HG03558 (cell line): ENCODE measurements around the gene FILIP1L.

Experiments
- ATAC-seq: cut with Tn5 transposase; IDR thresholded peaks from one replicate; pipeline ENCODE4 v1.9.1; 2021; ENCODE audit warnings: moderate number of reproducible peaks; ENCODE audit not compliant: unreplicated experiment; ENCODE audit errors: extremely low read depth

Gene FILIP1L

GRCh38 chr3:99934975-99935797 is 179.1 kb downstream of the FILIP1L start:
- no peak for ATAC-seq

DNA sequence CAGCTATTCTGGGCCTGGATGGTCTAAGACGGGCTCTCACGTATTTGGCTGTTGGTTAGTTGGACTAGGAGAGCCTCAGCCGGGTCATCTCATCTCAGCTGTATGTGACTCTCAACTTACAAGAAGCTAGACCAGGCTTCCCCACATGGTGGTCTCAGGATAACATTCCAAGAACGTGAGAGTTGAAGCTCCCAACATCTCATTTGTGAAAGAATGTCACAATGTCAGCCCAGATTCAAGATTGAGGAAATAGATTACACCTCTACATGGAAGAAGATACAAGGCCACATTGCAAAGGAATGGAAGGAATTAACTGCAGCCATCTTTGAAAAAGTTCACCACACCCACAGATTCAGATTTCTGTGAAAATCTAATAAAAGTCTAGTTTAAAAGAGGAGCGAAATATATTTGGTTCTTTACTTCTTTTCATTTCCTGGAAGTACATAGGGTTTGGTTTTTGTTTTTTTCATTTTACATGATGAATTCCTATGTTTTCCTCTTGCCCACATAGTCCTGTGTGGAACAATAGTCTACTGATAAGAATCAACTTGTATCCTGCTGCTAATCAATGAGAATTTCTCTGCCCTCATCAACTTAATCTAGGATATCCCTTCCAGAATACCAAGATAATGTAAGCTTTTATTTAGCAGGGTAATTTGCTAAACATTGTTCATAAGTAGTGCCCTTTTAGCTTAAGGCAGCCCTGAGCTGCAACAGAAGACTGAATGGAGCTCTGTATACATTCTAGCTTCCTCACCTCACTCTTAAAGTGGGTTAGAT is 180.1 kb downstream of the FILIP1L start:
- no peak for ATAC-seq

DNA sequence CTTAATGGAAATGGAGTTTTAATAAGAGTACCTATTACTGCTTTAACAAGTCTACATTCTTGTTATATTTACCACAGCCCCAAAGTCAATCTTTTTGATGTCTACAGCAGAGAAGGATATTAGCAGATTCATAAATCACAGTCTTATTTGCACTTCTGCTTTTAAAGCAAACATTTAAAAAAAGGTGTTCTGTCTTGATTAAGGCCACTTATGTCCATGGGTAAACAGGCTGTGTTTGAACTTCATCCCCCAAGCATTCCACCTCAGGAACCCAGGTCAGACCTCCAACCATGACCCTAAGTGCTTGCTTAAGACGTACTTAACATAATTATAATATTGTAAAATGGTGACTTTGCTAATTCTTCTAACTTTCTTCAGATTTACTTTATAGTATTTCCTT is 183.2 kb downstream of the FILIP1L start:
- no peak for ATAC-seq

- ATAC-seq = no peak
Measured at GRCh38 chr3:99929745-99930139, 184.6 kb downstream of the FILIP1L start.

DNA sequence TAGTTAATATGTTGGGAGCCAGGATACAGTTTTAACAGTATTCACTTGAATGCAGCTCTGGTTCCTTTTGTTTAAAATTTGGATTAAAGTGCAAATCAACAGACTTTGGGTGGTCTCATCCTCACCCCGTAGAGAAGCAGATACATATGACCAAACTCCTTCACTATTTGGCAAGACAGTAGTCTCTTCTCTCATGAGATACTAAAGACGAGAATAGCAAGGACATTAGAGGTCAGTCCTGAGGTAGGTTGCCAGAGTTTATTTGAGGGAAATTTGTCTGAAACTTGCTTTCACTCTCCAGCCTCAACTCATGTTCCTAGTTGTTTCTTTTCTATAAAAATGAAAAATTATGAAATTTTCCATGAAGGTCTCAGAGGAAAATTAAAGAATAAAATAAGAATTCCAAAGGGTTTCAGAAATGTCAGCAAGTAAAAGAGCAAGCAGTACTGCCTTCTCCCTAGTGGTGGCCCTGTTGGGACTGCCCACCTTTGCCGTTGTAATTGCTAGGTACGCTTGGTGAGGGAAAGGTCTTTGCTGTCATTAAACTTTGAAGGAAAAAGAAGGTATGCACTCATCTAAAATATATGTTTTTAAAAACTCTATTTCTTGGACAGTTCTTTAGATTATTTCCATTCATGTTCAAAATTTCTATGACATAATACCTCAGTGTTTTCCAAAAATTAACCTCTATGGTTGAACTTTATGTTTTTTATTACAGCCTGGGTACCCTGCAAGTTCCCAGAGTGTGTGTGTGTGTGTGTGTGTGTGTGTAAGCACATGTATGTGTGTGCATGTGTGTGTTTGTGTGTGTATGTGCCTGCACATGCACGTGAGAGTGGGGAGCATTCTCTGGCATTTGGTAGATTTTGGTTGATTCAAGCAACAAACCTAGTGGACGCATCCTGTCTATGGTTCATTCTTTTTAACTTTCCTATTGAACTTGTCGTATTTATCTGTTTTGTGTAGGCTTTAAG is 185.2 kb downstream of the FILIP1L start:
- no peak for ATAC-seq

DNA sequence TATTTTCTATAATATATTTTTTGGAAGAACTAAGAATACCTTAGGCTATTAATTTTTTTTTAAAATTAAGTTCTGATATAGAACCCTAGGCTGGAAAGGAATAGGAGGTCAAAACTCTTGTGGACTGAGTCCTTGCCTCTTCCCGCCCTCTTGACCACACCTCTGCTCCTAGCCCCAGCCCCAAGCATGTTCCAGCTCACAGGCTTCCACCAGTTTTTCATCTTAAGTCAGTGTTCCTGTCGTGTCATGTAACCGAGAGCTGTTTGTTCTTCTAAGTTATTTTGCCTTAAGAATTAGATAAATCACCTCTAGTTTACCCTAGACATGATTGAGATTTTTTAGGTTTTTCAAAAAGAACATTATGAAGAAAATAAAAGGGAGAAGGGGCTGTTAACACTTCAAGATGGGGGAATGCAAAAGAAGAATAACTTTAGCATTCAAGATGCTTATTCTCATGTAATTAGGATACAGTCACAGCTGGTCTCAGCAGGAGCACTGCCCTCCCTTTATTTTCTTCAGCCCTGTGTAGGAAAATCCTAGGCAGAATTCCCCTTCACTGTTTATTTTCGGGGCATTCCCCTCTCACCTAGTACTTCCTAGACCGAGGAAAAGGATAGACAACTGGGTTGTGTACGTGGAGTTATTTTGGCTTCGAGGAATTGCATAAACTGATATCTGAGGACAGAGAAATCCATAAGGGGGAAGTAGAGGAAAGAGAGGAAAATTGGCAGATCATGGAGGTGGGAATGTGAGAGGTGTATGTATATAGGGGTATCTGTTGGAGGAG is 186.4 kb downstream of the FILIP1L start:
- ATAC-seq = no peak

DNA sequence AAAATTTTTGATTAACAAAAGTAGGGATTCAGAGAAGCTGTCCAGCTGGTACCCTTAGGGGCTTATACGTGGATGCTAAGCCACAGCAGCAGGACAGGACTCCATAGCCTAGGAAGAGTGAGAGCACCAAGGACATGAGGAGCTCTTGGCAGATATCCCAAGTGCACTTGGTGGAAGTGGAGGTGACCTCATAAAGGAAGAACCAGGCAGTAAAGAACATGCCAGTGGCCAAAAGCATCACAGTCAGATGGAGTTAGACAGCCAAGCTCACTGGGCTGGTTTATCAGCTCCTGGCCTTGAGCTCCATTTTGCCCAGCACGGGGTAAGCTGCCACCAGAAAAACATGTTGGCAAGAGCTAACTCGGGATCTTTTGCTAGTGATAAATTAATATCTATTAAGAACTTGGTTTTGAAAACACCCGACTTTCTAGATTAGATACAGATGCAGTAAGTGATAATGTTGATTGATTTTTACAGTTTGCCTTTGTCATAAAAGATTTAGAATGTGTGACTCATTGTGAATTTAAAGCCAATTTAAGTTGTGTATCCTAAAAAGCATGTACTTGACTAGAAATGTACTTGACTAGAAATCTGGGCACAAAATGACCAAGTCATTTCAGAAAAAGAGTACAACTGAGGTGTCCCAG is 188.6 kb downstream of the FILIP1L start:
- no peak for ATAC-seq

- ATAC-seq = no peak
Measured at GRCh38 chr3:99923873-99924272, 190.4 kb downstream of the FILIP1L start.

DNA sequence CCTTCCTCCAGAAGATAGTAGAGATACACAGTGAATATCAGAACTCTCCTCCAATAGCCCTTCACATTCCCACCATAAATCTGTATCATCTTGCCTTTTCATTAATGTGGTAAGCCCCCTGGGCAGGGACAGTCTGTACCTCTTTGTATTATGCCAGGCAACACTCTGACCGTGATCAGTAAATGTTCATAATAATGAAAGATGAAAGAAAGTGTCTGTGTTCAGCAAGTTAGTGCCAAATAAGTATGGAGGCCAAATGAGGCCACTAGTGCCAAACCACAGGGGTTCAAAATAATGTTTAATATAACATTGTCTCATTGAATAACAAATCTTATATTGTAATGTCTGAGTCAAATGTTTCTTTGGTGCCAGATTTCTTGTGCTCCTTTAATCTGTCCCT is 192.3 kb downstream of the FILIP1L start:
- no peak for ATAC-seq

DNA sequence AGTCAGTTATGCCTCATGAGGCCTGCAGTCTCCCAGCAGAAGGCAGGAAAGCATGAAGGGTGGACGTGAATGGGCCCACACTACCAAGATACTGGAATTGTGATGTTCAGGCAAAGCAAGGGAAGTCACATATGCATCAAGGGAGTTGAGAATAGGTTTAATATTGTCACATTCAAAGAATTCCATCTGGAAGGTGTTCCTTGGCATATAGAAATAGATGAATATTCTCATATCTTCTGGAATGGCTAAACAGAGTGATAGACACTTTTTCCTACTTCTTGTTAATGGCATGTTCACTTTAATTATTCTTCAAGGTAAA is 193.0 kb downstream of the FILIP1L start:
- ATAC-seq = no peak

DNA sequence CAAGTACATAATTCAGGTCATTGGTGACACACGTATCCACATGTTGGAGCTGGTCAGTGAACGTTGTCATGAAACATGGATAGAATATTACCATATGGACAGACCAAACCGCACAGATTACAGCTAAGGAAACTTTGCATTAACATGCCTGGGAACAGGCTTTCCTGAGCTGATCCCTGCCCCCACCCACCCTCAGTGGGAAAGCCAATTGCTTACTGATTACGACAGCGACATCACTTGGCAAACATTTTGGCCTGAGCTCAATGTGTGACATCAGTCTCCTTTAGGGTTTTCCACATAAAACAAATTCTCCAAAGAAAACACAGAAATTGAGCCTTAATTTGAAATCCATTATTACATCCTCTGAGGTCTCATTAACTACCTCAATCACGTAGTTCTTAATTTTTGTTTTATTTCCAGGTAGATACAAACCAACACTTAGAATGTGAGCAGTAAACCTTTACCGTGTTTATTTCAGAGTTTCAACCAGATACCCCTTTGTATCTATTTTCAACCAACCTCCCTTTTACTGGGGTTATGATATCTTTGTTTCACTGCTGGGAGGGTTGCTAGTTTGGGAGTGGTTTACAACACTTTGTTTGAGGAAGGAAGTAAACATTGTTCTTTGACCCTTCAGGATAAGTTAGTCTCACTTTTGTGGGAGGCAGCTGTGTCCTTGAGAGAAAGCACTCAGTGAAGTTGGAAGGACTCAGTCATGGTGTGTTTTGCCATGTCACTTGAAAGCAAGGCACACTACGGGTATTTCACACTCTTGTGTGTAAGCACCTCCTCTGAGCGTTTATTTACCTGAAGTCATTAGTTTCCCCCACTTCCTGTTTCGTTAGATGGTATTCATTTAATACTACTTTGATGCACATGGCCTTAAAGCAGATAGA is 193.6 kb downstream of the FILIP1L start:
- no peak for ATAC-seq

GRCh38 chr3:99919694-99920093 is 194.6 kb downstream of the FILIP1L start:
- ATAC-seq = no peak

- no peak for ATAC-seq
Measured at GRCh38 chr3:99918715-99919114, 195.6 kb downstream of the FILIP1L start.

DNA sequence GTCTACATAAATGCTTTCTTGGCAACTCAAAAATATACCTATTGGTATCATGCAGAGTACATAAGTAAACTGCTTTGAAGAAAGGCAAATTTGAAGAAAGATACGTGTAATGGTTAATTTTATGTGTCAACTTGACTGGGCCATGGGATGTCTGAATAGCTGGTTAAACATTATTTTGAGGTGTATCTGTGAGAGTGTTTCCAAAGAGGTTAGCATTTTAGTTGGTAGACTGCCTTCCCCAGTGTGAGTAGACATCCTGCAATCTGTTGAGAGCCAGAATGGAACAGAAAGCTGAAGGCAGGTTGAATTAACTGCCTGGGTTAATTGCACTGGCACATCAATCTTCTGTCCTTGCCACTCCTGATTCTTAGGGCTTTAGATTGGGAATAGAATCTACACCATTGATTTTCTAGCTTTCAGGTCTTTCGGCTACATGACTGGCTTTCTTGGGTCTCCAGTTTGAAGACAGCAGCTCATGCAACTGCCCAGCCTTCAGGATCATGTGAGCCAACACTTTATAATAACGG is 198.3 kb downstream of the FILIP1L start:
- no peak for ATAC-seq

DNA sequence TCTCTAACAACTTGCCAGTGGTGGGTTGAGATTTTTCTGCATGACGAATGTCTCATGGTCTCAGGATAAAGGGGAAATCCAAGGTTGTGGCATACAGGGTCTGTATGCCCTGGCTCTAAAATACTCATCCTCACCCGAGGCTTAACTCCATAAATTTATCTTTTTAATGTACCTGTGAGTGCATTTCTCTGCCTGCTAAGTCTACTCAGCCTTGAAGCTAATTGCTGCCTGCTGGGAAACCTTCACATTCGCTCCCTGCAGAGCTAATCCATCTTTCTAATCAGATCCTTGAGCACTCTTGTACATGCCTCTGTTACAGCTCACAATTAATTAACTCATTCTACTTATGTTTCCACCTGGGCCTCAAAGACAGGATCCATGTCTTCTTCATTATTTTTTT is 202.9 kb downstream of the FILIP1L start:
- ATAC-seq = no peak

DNA sequence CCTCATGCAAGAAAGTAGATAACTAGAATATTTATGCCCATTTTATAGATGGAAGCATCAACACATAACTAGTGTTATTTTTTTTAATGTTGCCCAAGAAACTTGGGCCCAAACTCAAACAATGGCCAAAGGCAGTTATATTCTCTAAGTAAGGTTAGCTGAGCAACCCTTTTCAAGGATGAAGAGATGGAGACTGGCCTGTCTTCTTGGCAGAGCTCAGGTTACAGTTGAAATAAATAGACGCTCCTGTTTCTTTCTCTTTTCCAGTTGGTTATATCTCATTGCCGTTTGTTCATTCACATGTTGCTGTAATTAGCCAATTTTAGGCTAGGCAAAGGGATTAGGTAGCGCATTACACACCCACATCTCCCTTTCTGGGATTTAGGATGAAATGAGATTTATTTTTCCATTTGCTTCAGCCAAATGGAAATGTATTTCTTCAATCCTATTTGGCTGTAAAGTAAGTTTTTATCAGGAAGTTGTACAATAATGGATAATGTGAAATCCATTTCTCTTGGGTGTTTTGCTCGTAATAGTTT is 203.5 kb downstream of the FILIP1L start:
- no peak for ATAC-seq

- ATAC-seq = no peak
Measured at GRCh38 chr3:99909714-99910495, 204.4 kb downstream of the FILIP1L start.
